Activated CD4-positive, alpha-beta T cell treated with anti-CD3 and anti-CD28 coated beads, Interleukin-2, amount 10 ng/mL, durations not matched to agents 24 days and 14 days (primary cell): ENCODE measurements around the gene RSPO3. TPM values are rescaled to one million over a fixed set of nuclear protein-coding genes. Genes with fewer than 3 reads are reported as not detected.

Experiments
- DNase-seq: peaks from one replicate; pipeline ENCODE4 v3.0.0; 2022
- H3K27ac Mint-ChIP-seq: one replicate; pipeline ENCODE4 v1.8.0; 2022; ENCODE audit warnings: mild to moderate bottlenecking, mixed read lengths
- H3K27me3 Mint-ChIP-seq: one replicate; pipeline ENCODE4 v1.8.0; 2022; ENCODE audit warnings: mixed read lengths
- H3K36me3 Mint-ChIP-seq: one replicate; pipeline ENCODE4 v1.8.0; 2022; ENCODE audit warnings: low read depth, mild to moderate bottlenecking, mixed read lengths
- H3K4me1 Mint-ChIP-seq: one replicate; pipeline ENCODE4 v1.8.0; 2021; ENCODE audit warnings: mixed read lengths
- H3K4me3 Mint-ChIP-seq: one replicate; pipeline ENCODE4 v1.8.0; 2022; ENCODE audit warnings: mild to moderate bottlenecking, moderate library complexity, mixed read lengths
- H3K9me3 Mint-ChIP-seq: one replicate; pipeline ENCODE4 v1.8.0; 2021; ENCODE audit warnings: mixed read lengths
- intact Hi-C: fragments of 100-400 bp; cut with micrococcal nuclease; formaldehyde crosslinking; loops from one replicate; pipeline ENCODE4 v1.15.1; 2023
- total RNA-seq: library from RNA; stranded (reverse); gene quantifications from 2 replicates; pipeline ENCODE4 v1.2.3, GENCODE V29; 2022

The RSPO3 gene
- total RNA-seq, 1 donor from 2014 or later, result not detected

DNA sequence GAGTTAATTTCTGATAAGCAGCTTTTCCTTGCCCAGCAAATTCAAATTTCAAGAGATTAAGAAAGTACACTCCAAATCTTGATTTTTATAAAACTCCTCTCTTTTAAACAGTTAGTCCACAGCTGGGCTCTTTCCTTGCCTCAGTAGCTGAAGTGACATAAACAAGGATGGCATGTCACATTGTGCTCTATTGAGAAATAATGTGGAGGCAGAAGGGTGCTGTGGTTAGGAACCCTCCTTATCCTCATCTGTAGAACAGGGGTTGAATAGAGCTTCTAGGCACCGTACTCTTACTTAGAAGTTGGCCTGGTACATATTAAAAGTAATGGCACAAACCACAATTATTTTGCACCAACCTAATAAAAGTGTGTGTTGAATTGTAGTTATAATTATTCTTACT, 70.3 kb downstream of the RSPO3 start:
- DNase-seq, result no peak
- H3K9me3 Mint-ChIP-seq, result no peaks in the 10 kb centered on the region
- H3K36me3 Mint-ChIP-seq, result no peaks in the 10 kb centered on the region
- intact Hi-C loops, result no loop called here
- peaks cover 20% of the 10 kb centered on the region for H3K27me3 Mint-ChIP-seq
- H3K27ac Mint-ChIP-seq, result no peak overlapping the region
- no peak overlapping the region for H3K4me3 Mint-ChIP-seq
- no peaks in the 10 kb centered on the region for H3K4me1 Mint-ChIP-seq

GRCh38 chr6:127190552-127190951, 72.1 kb downstream of the RSPO3 start:
- Mint-ChIP-seq H3K9me3 (no peaks in the 10 kb centered on the region), H3K4me3 (no peak overlapping the region), H3K36me3 (no peaks in the 10 kb centered on the region), H3K27me3 (peaks cover 13% of the 10 kb centered on the region), H3K4me1 (no peaks in the 10 kb centered on the region), H3K27ac (no peak overlapping the region)
- intact Hi-C loops, result no loop called here
- no peak for DNase-seq

DNA sequence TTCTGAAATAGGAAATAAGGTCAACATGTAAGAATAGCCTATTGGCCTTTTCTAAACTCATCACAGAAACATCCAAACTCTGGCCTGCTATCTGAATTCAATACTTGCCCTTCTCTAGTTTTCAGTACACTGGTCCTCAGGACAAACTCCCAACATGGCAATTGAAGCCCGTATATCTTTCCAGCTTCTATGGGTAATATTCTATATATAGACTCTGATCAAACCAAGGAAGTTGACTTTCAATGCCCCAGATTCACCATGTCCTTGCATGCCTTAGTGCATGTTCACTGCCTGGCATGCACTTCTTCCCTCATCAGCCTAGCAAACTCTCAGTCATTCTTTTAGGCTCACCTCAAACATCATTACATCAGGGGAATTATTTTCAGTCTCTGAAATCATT, 73.2 kb downstream of the RSPO3 start:
- Mint-ChIP-seq H3K27me3 (peaks cover 10% of the 10 kb centered on the region), H3K4me3 (no peak overlapping the region), H3K9me3 (no peaks in the 10 kb centered on the region), H3K36me3 (no peaks in the 10 kb centered on the region), H3K4me1 (no peaks in the 10 kb centered on the region), H3K27ac (no peak overlapping the region)
- intact Hi-C loops, result no loop called here
- DNase-seq, result no peak

- H3K9me3 Mint-ChIP-seq, result no peaks in the 10 kb centered on the region
- no peak for DNase-seq
- no peaks in the 10 kb centered on the region for H3K4me1 Mint-ChIP-seq
- intact Hi-C loops, result no loop called here
- no peak overlapping the region for H3K4me3 Mint-ChIP-seq
- peaks cover 13% of the 10 kb centered on the region for H3K27me3 Mint-ChIP-seq
- H3K36me3 Mint-ChIP-seq, result no peaks in the 10 kb centered on the region
- no peak overlapping the region for H3K27ac Mint-ChIP-seq
These were observed 74.6 kb downstream of the RSPO3 start for GRCh38 chr6:127192911-127193541.

DNA sequence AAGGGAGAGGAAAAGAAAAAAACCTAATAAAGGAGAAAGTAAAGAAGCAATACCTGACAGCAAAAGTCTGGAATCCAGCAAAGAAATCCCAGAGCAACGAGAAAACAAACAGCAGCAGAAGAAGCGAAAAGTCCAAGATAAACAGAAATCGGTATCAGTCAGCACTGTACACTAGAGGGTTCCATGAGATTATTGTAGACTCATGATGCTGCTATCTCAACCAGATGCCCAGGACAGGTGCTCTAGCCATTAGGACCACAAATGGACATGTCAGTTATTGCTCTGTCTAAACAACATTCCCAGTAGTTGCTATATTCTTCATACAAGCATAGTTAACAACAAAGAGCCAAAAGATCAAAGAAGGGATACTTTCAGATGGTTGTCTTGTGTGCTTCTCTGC, 77.4 kb downstream of the RSPO3 start:
- no peaks in the 10 kb centered on the region for H3K9me3 Mint-ChIP-seq
- no peaks in the 10 kb centered on the region for H3K4me1 Mint-ChIP-seq
- no peak for DNase-seq
- intact Hi-C loops, result no loop called here
- H3K27ac Mint-ChIP-seq, result no peak overlapping the region
- no peak overlapping the region for H3K4me3 Mint-ChIP-seq
- no peaks in the 10 kb centered on the region for H3K36me3 Mint-ChIP-seq
- peaks cover 21% of the 10 kb centered on the region for H3K27me3 Mint-ChIP-seq

DNA sequence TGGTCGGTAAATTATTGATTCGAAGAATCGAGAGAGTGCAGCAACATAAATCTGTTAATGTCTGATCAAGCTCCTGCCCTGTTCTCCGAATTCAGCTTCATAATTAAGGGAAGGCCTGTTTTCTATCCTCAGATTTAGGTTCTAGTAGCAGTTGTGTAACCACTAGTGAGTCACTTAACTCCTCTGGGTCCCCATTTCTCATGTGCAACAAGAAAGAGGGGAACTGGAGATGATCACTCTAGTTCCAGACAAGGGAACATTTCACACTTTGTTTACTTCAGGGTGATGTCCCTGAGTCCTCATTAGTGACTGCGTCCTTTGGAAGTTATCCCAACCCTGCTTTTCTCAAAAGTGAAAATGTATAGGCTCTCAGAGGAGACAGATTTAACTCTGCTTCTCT, 80.1 kb downstream of the RSPO3 start:
- H3K36me3 Mint-ChIP-seq, result no peaks in the 10 kb centered on the region
- no peak for DNase-seq
- H3K27me3 Mint-ChIP-seq, result peaks cover 19% of the 10 kb centered on the region
- intact Hi-C loops, result no loop called here
- no peak overlapping the region for H3K27ac Mint-ChIP-seq
- no peak overlapping the region for H3K4me3 Mint-ChIP-seq
- no peaks in the 10 kb centered on the region for H3K4me1 Mint-ChIP-seq
- H3K9me3 Mint-ChIP-seq, result no peaks in the 10 kb centered on the region

GRCh38 chr6:127199470-127199869, 81.0 kb downstream of the RSPO3 start:
- no peak overlapping the region for H3K27ac Mint-ChIP-seq
- H3K4me1 Mint-ChIP-seq, result no peaks in the 10 kb centered on the region
- intact Hi-C loops, result no loop called here
- no peaks in the 10 kb centered on the region for H3K36me3 Mint-ChIP-seq
- H3K4me3 Mint-ChIP-seq, result no peak overlapping the region
- H3K9me3 Mint-ChIP-seq, result no peaks in the 10 kb centered on the region
- peaks cover 19% of the 10 kb centered on the region for H3K27me3 Mint-ChIP-seq
- DNase-seq, result no peak

GRCh38 chr6:127200114-127200513, 81.6 kb downstream of the RSPO3 start:
- no peak overlapping the region for H3K4me3 Mint-ChIP-seq
- H3K36me3 Mint-ChIP-seq, result no peaks in the 10 kb centered on the region
- no peaks in the 10 kb centered on the region for H3K9me3 Mint-ChIP-seq
- no peaks in the 10 kb centered on the region for H3K4me1 Mint-ChIP-seq
- DNase-seq, result peak; percentile 40
- intact Hi-C loops, result no loop called here
- H3K27ac Mint-ChIP-seq, result no peak overlapping the region
- H3K27me3 Mint-ChIP-seq, result peaks cover 19% of the 10 kb centered on the region

- no peak overlapping the region for H3K4me3 Mint-ChIP-seq
- peak; percentile 31 for DNase-seq
- no peaks in the 10 kb centered on the region for H3K36me3 Mint-ChIP-seq
- intact Hi-C loops, result no loop called here
- H3K4me1 Mint-ChIP-seq, result no peaks in the 10 kb centered on the region
- no peak overlapping the region for H3K27ac Mint-ChIP-seq
- no peaks in the 10 kb centered on the region for H3K9me3 Mint-ChIP-seq
- H3K27me3 Mint-ChIP-seq, result peaks cover 19% of the 10 kb centered on the region
These were observed 82.8 kb downstream of the RSPO3 start for GRCh38 chr6:127201321-127201720.

DNA sequence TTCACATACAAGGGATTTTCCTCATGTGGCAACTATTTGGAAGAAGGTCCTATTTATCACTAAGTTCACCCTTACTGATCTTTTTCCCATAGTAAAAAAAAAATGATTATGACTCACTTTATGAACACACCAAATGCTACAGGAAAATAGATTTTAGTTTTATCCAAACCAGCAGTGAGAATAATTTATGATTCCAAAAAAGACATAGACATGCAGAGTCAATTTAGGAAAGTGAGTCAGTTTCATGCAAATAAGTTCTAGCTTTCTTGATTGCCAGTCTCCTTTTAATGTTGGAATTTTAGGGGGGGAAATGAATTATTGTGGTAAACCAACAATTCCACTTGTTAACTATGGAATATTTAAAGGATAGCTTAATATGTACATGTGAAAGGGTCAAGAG, 84.2 kb downstream of the RSPO3 start:
- no peaks in the 10 kb centered on the region for H3K9me3 Mint-ChIP-seq
- no peak overlapping the region for H3K4me3 Mint-ChIP-seq
- H3K4me1 Mint-ChIP-seq, result no peaks in the 10 kb centered on the region
- DNase-seq, result no peak
- H3K27ac Mint-ChIP-seq, result no peak overlapping the region
- intact Hi-C loops, result no loop called here
- H3K36me3 Mint-ChIP-seq, result no peaks in the 10 kb centered on the region
- peaks cover 17% of the 10 kb centered on the region for H3K27me3 Mint-ChIP-seq

- peaks cover 30% of the 10 kb centered on the region for H3K27me3 Mint-ChIP-seq
- H3K4me3 Mint-ChIP-seq, result no peak overlapping the region
- no peaks in the 10 kb centered on the region for H3K9me3 Mint-ChIP-seq
- no peaks in the 10 kb centered on the region for H3K36me3 Mint-ChIP-seq
- no peak overlapping the region for H3K27ac Mint-ChIP-seq
- no peak for DNase-seq
- no peaks in the 10 kb centered on the region for H3K4me1 Mint-ChIP-seq
- intact Hi-C loops, result no loop called here
These were observed 85.8 kb downstream of the RSPO3 start for GRCh38 chr6:127204281-127204680.

GRCh38 chr6:127205036-127205435, 86.6 kb downstream of the RSPO3 start:
- Mint-ChIP-seq H3K9me3 (no peaks in the 10 kb centered on the region), H3K4me3 (no peak overlapping the region), H3K4me1 (no peaks in the 10 kb centered on the region), H3K36me3 (no peaks in the 10 kb centered on the region), H3K27ac (no peak overlapping the region), H3K27me3 (peaks cover 27% of the 10 kb centered on the region)
- no peak for DNase-seq
- intact Hi-C loops, result no loop called here

DNA sequence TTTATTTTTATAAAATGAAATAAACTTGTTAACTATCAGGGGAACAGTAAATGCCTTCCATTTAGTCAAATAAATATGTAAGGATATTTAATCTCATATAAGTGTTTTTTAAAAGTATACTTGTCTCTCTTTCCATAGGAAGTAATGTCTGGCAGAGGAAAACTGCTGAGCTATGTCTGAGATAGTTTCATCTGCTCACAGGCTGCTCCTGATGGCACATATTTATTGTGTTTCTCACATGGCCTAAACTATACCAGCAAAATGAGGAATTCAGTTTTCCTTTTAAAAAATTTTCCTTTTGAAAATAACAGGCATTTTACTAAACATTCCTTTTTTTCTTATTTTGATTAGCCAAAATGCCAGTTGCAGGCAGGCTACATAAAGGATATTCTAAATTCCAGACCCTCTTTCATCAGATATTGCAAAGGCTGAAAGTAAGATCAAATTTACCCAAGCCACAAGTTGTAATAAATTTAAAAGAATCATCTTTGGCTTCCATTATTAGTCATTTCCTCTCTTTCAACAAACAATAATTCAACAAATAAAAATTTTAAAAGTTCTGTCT, 88.1 kb downstream of the RSPO3 start:
- Mint-ChIP-seq H3K27me3 (peaks cover 23% of the 10 kb centered on the region), H3K4me3 (no peak overlapping the region), H3K9me3 (no peaks in the 10 kb centered on the region), H3K4me1 (no peaks in the 10 kb centered on the region), H3K27ac (no peak overlapping the region), H3K36me3 (no peaks in the 10 kb centered on the region)
- intact Hi-C loops, result no loop called here
- no peak for DNase-seq

GRCh38 chr6:127207591-127208120, 89.2 kb downstream of the RSPO3 start:
- no peaks in the 10 kb centered on the region for H3K36me3 Mint-ChIP-seq
- peak; percentile 28 for DNase-seq
- H3K4me1 Mint-ChIP-seq, result no peaks in the 10 kb centered on the region
- intact Hi-C loops, result no loop called here
- peaks cover 21% of the 10 kb centered on the region for H3K27me3 Mint-ChIP-seq
- no peak overlapping the region for H3K4me3 Mint-ChIP-seq
- H3K27ac Mint-ChIP-seq, result no peak overlapping the region
- H3K9me3 Mint-ChIP-seq, result no peaks in the 10 kb centered on the region

DNA sequence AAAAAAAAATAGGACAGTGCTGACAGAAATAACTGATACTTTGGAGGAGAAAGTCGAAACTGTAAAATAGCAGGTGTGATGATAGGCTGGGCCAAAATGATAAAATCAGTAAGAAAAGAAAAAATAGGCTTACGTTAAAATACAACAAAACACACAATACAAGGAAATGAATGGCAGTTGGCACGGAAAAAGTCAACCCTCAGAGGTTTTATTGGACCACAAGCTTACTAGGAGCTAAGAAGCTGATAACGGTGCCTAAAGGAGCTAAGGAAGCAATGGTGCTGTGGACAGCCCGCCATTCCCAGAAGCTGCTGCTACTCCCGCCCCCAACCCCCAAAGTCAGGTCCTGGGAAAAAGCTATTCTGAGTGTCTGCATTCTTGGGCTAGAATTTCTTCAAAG, 92.3 kb downstream of the RSPO3 start:
- DNase-seq, result no peak
- Mint-ChIP-seq H3K27ac (no peak overlapping the region), H3K9me3 (no peaks in the 10 kb centered on the region), H3K4me1 (no peaks in the 10 kb centered on the region), H3K36me3 (no peaks in the 10 kb centered on the region), H3K4me3 (no peak overlapping the region), H3K27me3 (peaks cover 18% of the 10 kb centered on the region)
- intact Hi-C loops, result no loop called here
